SK-MEL-5 (cell line): ENCODE measurements around the gene CD200. TPM values are rescaled to one million over a fixed set of nuclear protein-coding genes. Genes with fewer than 3 reads are reported as not detected.

ENCODE experiments used
- DNase-seq: peaks from one replicate; pipeline ENCODE4 v3.0.0-alpha.2; 2016; ENCODE audit warnings: low read depth, low spot score
- in situ Hi-C: cut with HindIII; loops from 2 replicates; pipeline ENCODE4 v1.10.0; 2016; ENCODE audit warnings: low sequenced_read_pairs, high pct_unique_total_duplicates, low pct_unique_long_range_greater_than_20kb
- total RNA-seq: library from RNA; depleted of rRNA; stranded (reverse); fragments of >200 nt; shearing (Covaris generic); gene quantifications from 2 replicates; pipeline ENCODE4 v1.2.3, GENCODE V29; 2014

The CD200 gene
- total RNA-seq, 1 experiment from 2014 or later = 1.9 TPM

DNA sequence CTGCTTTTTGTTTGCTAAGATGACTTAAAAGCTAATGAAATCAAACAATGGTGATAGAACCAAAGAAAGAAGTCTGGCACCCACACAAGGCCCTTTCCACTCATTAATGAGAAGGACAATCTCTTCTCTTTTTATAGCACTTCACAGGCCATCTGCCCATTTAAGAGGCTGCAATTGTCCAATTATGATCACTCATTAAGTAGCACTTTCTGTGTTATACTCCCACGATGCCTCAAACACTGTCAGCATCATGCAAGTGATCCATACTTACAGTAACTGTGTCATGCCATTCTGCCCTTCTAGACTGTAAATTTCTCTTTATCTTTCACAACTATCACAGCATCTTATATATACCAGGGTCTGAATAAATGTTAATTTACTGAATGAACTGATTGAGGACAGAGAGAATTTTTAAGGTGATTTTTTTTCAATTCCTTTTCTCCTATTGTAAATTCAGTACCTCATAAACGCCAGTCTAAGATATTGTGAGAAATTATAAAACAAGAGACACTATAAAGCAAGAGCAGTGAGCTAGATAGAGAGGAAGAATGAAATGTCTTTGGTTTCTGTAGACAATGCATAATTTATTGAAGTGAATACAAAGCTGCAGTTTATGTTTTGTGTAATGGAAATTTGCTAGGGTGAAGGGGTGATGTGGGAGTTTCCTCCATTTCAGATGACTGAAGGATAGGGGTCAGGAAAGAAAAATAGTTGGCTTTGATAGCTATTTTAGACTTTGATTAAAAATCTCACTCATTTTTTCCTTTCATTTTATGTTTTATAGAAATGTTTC is 17.3 kb downstream of the CD200 start:
- in situ Hi-C loops = no loop called here
- peak; percentile 58 for DNase-seq

- DNase-seq = peak; percentile 86
Measured at GRCh38 chr3:112351036-112351435, 18.1 kb downstream of the CD200 start.

GRCh38 chr3:112351823-112352222 is 18.9 kb downstream of the CD200 start:
- in situ Hi-C loops = no loop called here
- peak; percentile 33 for DNase-seq

More at GRCh38 chr3:112351036-112351435, 18.1 kb downstream of the CD200 start:
- in situ Hi-C loops = no loop called here

- in situ Hi-C loops = no loop called here
- DNase-seq = no peak
Measured at GRCh38 chr3:112352720-112353119, 19.8 kb downstream of the CD200 start.

GRCh38 chr3:112353365-112353764 is 20.4 kb downstream of the CD200 start:
- DNase-seq = no peak
- in situ Hi-C loops = no loop called here

- in situ Hi-C loops = no loop called here
- no peak for DNase-seq
Measured at GRCh38 chr3:112354642-112355306, 21.8 kb downstream of the CD200 start.

DNA sequence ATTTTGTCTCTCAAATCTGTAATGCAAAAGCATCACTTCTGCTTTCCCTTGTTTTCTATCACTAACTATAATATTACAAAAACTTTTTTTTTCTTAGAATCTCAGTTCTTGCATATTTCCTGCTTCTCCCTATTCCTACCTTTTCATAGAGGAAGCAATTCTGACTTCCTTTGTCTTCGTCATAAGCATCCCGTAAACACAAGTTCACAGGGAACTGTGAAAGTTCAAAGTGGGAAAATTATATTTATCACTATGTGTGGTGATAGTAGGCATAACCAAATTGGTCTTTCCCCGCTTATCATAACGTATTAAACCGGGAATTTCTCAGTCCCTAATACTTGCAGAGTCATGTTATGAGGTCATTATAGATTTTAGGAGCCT is 22.3 kb downstream of the CD200 start:
- in situ Hi-C loops = no loop called here
- DNase-seq = no peak

GRCh38 chr3:112357930-112358780 is 25.2 kb downstream of the CD200 start:
- in situ Hi-C loops = no loop called here
- no peak for DNase-seq

- no peak for DNase-seq
- in situ Hi-C loops = no loop called here
Measured at GRCh38 chr3:112360561-112360960, 27.6 kb downstream of the CD200 start.

GRCh38 chr3:112362221-112362620 is 29.3 kb downstream of the CD200 start:
- in situ Hi-C loops = no loop called here
- DNase-seq = no peak

DNA sequence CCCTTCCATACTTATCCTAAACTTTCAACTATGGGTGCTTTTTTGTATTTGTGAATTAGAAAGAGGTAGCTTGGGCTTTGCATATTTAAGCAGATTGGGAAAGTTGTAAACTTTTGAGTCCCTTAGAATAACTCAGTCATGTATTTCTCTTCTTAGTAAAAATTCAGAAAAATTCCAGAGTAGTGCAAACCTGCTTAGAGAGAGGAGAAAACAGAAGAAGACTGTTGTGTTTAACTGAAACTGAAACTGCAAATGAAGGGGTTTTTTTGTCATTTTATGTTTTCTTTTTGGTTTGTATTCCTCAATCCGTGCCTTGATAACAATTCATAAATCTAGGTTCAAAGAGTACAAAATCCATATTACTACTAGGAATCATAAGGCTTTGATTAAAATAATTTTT is 31.3 kb downstream of the CD200 start:
- in situ Hi-C loops = no loop called here
- DNase-seq = no peak

- no peak for DNase-seq
- in situ Hi-C loops = no loop called here
Measured at GRCh38 chr3:112365035-112365434, 32.1 kb downstream of the CD200 start.

GRCh38 chr3:112365636-112366035 is 32.7 kb downstream of the CD200 start:
- DNase-seq = no peak
- in situ Hi-C loops = no loop called here

GRCh38 chr3:112366522-112366921 is 33.6 kb downstream of the CD200 start:
- in situ Hi-C loops = no loop called here
- DNase-seq = no peak

DNA sequence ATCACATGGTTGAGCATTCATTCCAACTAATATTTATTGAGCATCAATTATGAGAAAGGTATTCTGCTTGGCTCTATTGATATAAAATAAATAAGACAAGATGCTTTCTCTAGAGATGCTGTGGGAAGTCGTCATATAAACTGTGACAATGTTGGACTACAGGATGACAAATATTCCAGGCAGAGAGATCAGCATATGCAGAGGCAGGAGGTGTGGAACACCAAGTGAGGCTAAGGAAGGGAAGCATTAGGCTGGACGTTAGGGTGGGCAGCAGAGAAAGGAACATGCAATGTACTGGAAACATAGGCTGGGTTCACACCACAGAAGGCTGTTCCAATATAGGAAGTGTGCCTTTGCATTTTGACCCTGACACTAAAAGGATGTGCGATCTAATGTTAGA is 38.6 kb downstream of the CD200 start:
- in situ Hi-C loops = no loop called here
- no peak for DNase-seq

DNA sequence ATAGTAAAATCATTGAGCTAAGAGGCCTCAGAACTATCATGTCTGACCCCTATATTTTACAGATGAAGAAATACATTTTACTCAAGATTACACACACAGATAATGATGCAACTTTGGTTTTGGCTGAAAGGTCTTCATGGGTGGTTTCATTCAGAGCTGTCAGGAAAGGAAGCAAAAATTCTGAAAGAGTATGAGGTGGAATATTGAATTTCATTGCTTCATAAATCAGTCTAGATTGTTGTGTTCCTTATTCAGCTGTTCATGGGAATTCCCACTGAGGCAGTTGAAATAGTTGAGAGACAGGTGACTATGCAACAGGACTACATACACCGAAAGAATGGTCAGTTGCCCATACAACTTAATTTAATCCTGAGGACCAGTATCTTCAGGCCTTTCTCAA is 39.4 kb downstream of the CD200 start:
- DNase-seq = no peak
- in situ Hi-C loops = no loop called here

DNA sequence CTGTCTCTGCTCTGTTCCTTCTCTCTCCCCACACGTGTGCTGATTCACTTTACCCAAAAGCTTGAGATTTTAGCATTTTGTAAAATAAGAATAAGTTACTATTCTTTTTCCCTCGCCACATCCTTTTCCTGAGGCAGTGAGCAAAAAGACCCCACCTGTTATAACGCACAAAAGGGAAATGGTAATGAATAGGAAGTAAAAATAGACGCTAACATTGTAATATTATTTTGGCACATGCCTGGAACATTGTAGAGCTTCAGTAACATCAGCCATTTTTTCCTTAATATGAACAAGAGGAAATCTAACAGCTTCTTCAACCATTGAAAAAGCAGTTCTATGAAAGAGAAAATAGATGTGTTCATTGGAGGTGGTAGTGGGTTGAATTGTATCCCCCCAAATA is 40.5 kb downstream of the CD200 start:
- in situ Hi-C loops = no loop called here
- DNase-seq = no peak

- no peak for DNase-seq
- in situ Hi-C loops = no loop called here
Measured at GRCh38 chr3:112373924-112374323, 41.0 kb downstream of the CD200 start.
